Subcutaneous abdominal adipose tissue (tissue), 5 donors: Measurements from ENCODE around the gene IGLON5.
A peak's percentile ranks its signal among the peaks of the same experiment; 100 is the strongest.

Source experiments
- H3K27ac ChIP-seq: one replicate; pipeline ENCODE4 v1.7.0; 2013; ENCODE audit warnings: low read depth, mild to moderate bottlenecking, inconsistent platforms, low read length, moderate library complexity
- H3K27me3 ChIP-seq, 5 donors: one replicate each; pipeline ENCODE4 v1.7.0; 2013; ENCODE audit warnings: low read length in 5 of 5, inconsistent platforms in 1 of 5; ENCODE audit not compliant: control insufficient read depth in 5 of 5, insufficient read depth in 4 of 5
- H3K36me3 ChIP-seq, 5 donors: one replicate each; pipeline ENCODE4 v1.7.0; 2013; ENCODE audit warnings: low read length in 5 of 5; ENCODE audit not compliant: control insufficient read depth in 5 of 5, insufficient read depth in 5 of 5
- H3K4me1 ChIP-seq, 5 donors: one replicate each; pipeline ENCODE4 v1.7.0; 2013; ENCODE audit warnings: low read length in 5 of 5, mild to moderate bottlenecking in 3 of 5, moderate library complexity in 1 of 5; ENCODE audit not compliant: control insufficient read depth in 5 of 5, insufficient read depth in 5 of 5
- H3K4me3 ChIP-seq, 5 donors: one replicate each; pipeline ENCODE4 v1.7.0; 2013; ENCODE audit warnings: low read length in 5 of 5, low read depth in 1 of 5
- H3K9ac ChIP-seq, 5 donors: one replicate each; pipeline ENCODE4 v1.7.0; 2013; ENCODE audit warnings: low read length in 5 of 5, mild to moderate bottlenecking in 4 of 5, moderate library complexity in 3 of 5
- H3K9me3 ChIP-seq, 5 donors: one replicate each; pipeline ENCODE4 v1.7.0; 2013; ENCODE audit warnings: low read length in 5 of 5; ENCODE audit not compliant: control insufficient read depth in 5 of 5
- donor health status: healthy.
- donor health status: healthy.
- donor health status: healthy.
- donor health status: healthy.
- donor health status: healthy.

The IGLON5 gene

DNA sequence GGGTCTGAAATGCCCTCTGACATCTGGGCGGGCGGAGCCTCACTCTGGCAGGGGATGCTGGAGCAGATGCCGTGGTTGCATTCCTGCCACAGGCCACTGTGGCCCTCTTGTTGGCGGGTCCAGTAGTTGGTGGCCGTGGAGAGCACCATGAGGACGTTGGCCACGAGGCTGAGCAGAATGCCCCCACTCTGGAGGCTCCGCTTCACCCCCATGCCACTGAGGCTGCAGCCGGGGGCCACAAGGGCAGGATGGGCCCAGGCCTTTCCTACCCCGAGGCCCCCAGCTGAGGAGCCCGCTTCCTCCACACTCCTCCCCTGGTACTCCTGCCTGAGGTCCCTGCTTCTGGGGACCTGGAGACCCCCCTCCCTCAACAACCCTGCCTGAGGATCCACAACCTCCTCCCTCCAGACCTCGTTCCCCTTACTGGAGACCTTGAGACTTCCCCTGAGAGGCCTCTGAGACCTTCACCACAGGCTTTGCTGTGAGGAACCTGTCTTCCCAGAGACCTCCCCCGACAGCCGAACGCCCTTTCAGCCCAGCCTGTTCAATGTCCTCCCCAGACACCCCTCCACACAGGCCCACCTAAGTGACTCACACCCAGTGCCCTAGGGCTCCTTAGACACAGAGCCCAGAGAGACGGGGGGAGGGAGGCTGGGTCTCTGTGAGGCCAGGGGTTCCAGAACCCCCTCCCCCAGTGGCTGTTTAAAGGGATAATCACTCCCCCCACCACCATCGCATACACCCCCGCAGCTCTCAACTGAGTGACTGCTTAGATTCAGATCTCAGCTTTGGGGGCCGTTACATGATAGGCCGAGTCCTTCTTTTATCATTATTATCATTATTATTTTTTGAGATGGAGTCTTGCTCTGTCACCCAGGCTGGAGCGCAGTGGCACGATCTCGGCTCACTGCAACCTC lies 57.2 kb downstream of the IGLON5 start, which contains the start of gene CLDND2:
Gene CLDND2, minus strand, starts transcription at position 638 of the 917 bp plus-strand sequence. Its CDS starts 426 bp downstream, at position 212.
- H3K9ac ChIP-seq = peak within 1 kb of the TSS in 4 of 5 donors; percentile 51 to 85 (median 73)
- H3K9me3 ChIP-seq = no peaks in the 10 kb centered on the region
- peak within 1 kb of the TSS; percentile 93 for H3K27ac ChIP-seq
- peak within 1 kb of the TSS in 4 of 5 donors; percentile 86 to 92 (median 89) for H3K4me3 ChIP-seq
- no peaks in the 10 kb centered on the region for H3K27me3 ChIP-seq
- H3K36me3 ChIP-seq = no peaks in the 10 kb centered on the region
- peaks cover 4 to 51% (median 35%) of the 10 kb centered on the region in 5 donors for H3K4me1 ChIP-seq

- Histone ChIP-seq H3K9me3 (no peaks in the 10 kb centered on the region), H3K9ac (no peak overlapping the region), H3K27me3 (no peaks in the 10 kb centered on the region), H3K36me3 (no peaks in the 10 kb centered on the region), H3K4me3 (no peak overlapping the region), H3K27ac (no peak overlapping the region), H3K4me1 (peaks cover 2 to 35% (median 24%) of the 10 kb centered on the region in 5 donors)
These were observed 58.8 kb downstream of the IGLON5 start for GRCh38 chr19:51370230-51370629.

GRCh38 chr19:51371186-51371690 lies 59.8 kb downstream of the IGLON5 start:
- no peak overlapping the region for H3K27ac ChIP-seq
- H3K4me3 ChIP-seq = peak overlapping the region in 1 of 5 donors; percentile 21
- peaks cover 0 to 26% (median 15%) of the 10 kb centered on the region in 5 donors for H3K4me1 ChIP-seq
- no peaks in the 10 kb centered on the region for H3K27me3 ChIP-seq
- no peaks in the 10 kb centered on the region for H3K36me3 ChIP-seq
- H3K9ac ChIP-seq = no peak overlapping the region
- no peaks in the 10 kb centered on the region for H3K9me3 ChIP-seq

DNA sequence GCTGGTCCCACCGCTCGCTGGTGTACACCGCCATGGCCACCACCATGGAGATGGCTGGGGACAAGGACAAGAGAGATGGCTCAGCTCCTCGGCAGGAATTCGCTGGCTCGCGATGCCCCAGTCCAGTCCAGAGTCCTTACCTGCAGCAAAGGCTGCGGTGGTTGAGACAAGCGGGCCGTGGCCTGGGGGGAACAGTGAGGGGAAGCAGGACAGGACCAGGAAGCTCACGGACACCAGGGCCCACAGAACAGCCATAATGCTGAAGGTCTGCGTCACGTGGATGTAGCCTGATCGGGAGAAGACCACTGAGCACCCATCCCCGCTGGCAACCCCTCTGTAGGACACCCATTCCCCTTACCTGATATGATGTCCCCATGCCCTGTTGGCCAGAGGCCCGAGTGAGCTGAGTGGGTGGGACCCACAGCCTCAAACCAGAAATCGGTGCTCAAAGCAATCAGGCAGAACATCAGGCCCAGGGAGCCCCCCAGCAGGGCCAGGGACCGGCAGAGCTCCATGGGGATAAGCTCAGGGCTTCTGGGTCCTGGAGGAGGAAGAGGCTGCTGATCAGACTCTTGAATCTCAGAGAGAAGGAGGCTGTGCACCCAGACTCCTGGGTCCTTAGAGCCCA lies 60.7 kb downstream of the IGLON5 start:
- no peaks in the 10 kb centered on the region for H3K9me3 ChIP-seq
- no peak overlapping the region for H3K27ac ChIP-seq
- no peaks in the 10 kb centered on the region for H3K27me3 ChIP-seq
- peaks cover 0 to 19% (median 9%) of the 10 kb centered on the region in 5 donors for H3K4me1 ChIP-seq
- no peaks in the 10 kb centered on the region for H3K36me3 ChIP-seq
- H3K9ac ChIP-seq = no peak overlapping the region
- peak overlapping the region in 2 of 5 donors; percentile 21 to 22 for H3K4me3 ChIP-seq

DNA sequence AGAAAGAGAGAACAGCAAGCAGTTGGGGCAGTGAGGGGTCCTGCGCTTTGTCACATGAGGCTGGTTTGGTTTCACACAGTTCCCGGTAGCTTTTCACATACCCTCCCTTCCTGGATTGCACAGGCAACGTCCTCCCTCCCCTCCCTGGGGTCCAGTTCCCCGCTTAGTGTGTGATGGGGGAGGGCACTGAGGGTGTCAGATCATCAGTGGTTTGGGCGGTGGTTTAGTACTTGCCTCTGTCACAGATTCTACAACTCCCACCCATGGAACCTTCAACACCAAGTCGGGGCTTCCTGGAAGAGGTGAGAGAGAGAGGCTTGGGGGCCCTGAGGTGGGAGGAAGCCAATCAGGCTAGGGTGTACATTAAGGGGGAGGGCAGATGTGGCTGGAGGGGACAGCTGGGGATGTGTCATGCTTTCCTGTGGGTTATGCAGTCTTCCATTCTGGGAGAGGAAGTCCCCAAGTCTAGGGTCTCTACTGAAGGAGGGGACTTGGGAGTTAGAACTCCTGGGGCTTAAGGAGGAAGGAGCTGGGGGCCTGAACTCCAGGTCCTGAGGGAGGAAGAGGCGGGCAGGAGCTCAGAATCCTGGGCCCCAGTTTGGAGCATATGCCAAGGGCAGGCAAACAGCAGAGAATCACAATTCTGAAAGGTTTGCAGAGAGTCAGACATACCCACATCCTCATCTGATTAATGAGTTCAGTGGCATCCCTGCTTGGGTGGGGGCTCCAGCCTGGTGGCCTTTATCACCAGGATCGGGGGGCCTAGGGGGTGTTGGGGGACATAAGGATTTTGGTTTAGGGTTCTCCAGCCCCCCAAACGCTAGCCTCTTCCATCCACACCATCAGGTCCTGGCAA lies 61.4 kb downstream of the IGLON5 start, which contains the start of gene NKG7:
Gene NKG7, minus strand, starts transcription at position 6 of the 856 bp plus-strand sequence. CDS start 119 bp downstream, outside the sequence.
- H3K9me3 ChIP-seq = no peaks in the 10 kb centered on the region
- no peaks in the 10 kb centered on the region for H3K36me3 ChIP-seq
- no peak within 1 kb of the TSS for H3K9ac ChIP-seq
- no peaks in the 10 kb centered on the region for H3K27me3 ChIP-seq
- H3K27ac ChIP-seq = no peak within 1 kb of the TSS
- peak within 1 kb of the TSS in 2 of 5 donors; percentile 21 to 22 for H3K4me3 ChIP-seq
- H3K4me1 ChIP-seq = peaks cover 0 to 13% (median 7%) of the 10 kb centered on the region in 5 donors

DNA sequence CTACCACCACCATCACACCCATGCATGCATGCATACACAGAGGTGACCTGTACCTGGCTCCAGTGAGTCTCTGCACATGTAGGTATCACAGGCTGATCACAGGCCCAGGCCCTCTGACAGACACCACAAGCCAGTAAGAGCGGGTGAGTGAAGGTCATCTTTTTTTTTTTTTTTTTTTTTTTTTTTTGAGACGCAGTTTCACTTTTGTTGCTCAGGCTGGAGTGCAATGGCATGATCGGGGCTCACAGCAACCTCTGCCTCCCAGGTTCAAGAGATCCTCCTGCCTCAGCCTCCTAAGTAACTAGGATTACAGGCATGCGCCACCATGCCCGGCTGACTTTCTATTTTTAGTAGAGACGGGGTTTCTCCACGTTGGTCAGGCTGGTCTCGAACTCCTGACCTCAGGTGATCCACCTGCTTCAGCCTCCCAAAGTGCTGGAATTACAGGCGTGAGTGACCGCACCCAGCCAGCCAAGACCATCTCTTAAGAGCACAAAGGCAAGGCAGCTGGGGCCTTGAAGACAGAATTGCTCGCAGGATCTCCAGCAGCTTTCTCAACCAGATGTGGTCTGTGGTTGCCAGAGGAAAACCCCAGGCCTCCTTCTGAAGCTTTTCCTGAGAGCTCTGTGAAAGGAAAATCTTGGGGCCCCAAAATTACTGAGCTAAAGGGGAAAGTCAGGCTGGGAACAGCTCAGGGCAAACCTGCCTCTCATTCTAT lies 64.2 kb downstream of the IGLON5 start:
- Histone ChIP-seq H3K27me3 (no peaks in the 10 kb centered on the region), H3K4me3 (no peak overlapping the region), H3K9me3 (no peaks in the 10 kb centered on the region), H3K9ac (no peak overlapping the region), H3K4me1 (peaks cover 0 to 6% (median 0%) of the 10 kb centered on the region in 5 donors), H3K36me3 (no peaks in the 10 kb centered on the region), H3K27ac (no peak overlapping the region)

GRCh38 chr19:51377422-51377821 lies 66.0 kb downstream of the IGLON5 start:
- Histone ChIP-seq H3K4me1 (peaks cover 0 to 5% (median 0%) of the 10 kb centered on the region in 5 donors), H3K9me3 (peaks cover 0 to 6% (median 3%) of the 10 kb centered on the region in 5 donors), H3K27me3 (no peaks in the 10 kb centered on the region), H3K4me3 (no peak overlapping the region), H3K9ac (no peak overlapping the region), H3K36me3 (no peaks in the 10 kb centered on the region), H3K27ac (no peak overlapping the region)

DNA sequence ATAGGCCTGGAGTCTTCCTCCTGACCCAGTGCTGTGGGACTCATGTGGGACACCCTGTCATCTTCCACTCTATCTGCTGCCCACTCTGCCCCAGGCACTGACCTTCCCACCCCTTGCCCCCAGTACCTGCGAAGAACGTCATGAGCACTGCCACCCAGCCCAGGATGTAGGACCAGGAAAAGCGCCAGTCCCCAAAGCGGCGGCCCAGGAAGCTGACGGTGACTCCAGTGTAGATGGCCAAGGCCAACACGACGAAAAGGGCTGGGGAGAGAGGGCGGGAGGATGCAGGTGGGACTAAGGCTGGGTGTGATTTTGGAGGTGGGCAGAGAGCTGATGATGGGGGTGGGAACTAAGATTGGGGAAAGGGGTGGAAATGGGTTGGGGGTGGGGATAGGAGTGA lies 68.9 kb downstream of the IGLON5 start:
- Histone ChIP-seq H3K27me3 (no peaks in the 10 kb centered on the region), H3K9ac (no peak overlapping the region), H3K9me3 (peaks cover 0 to 6% (median 3%) of the 10 kb centered on the region in 5 donors), H3K4me3 (no peak overlapping the region), H3K27ac (no peak overlapping the region), H3K36me3 (no peaks in the 10 kb centered on the region), H3K4me1 (no peaks in the 10 kb centered on the region)
